IMR-90 (cell line): ENCODE data around the gene CXADR. TPM values are rescaled to one million over a fixed set of nuclear protein-coding genes. Genes with fewer than 3 reads are reported as not detected.

Experiments
- ATAC-seq: fragments of 200-7000 bp; cut with Tn5 transposase; 2 replicates; pipeline ENCODE4 v1.9.1; 2020; ENCODE audit warnings: low read depth, mild to moderate bottlenecking, moderate library complexity
- BruUV-seq: library from RNA; stranded (reverse); fragments of 400-500 nt; replicated peaks from 2 replicates; lab custom pipeline; 2021; lab: Mats Ljungman, UMichigan
- CTCF ChIA-PET: fragments of 300-600 bp; formaldehyde crosslinking; extraction: SDS; loops from one replicate; lab custom pipeline; 2021; ENCODE audit warnings: antibody characterized with exemption; lab: Yijun Ruan, JAX
- POLR2A ChIA-PET: fragments of 300-600 bp; sonication (Branson Sonifier 250); formaldehyde crosslinking; loops from one replicate; lab custom pipeline; 2022; ENCODE audit warnings: antibody characterized with exemption; ENCODE audit not compliant: unreplicated experiment; lab: Charles Lee
- DNase-seq: peaks from one replicate; pipeline ENCODE4 v3.0.0; 2013
- H2AFZ ChIP-seq: replicated peaks from 2 replicates; pipeline ENCODE3; 2013; ENCODE audit warnings: low read length, mild to moderate bottlenecking; ENCODE audit not compliant: poor library complexity
- H2AK5ac ChIP-seq: 2 replicates; pipeline ENCODE4 v1.6.1; 2013; ENCODE audit warnings: low read depth, low read length, inconsistent platforms
- H2AK9ac ChIP-seq: replicated peaks from 2 replicates; pipeline ENCODE3; 2013; ENCODE audit warnings: mild to moderate bottlenecking, low read depth, low read length, moderate library complexity; ENCODE audit not compliant: poor library complexity
- H2BK120ac ChIP-seq: 2 replicates; pipeline ENCODE4 v1.6.1; 2013; ENCODE audit warnings: low read depth, low read length, inconsistent platforms
- H2BK15ac ChIP-seq: 3 replicates; pipeline ENCODE4 v1.6.1; 2013; ENCODE audit warnings: low read depth, low read length, inconsistent platforms
- H2BK20ac ChIP-seq: 2 replicates; pipeline ENCODE4 v1.6.1; 2013; ENCODE audit warnings: low read depth, mild to moderate bottlenecking, inconsistent platforms, low read length, moderate library complexity
- H2BK5ac ChIP-seq: 2 replicates; pipeline ENCODE4 v1.6.1; 2013; ENCODE audit warnings: mild to moderate bottlenecking, low read depth, low read length, inconsistent platforms; ENCODE audit not compliant: poor library complexity, severe bottlenecking
- H3K14ac ChIP-seq: replicated peaks from 2 replicates; pipeline ENCODE4 v1.6.1; 2013; ENCODE audit warnings: low read depth, low read length, inconsistent platforms
- H3K18ac ChIP-seq: 2 replicates; pipeline ENCODE4 v1.6.1; 2013; ENCODE audit warnings: low read depth, low read length, control low read depth
- H3K23ac ChIP-seq: 2 replicates; pipeline ENCODE4 v1.6.1; 2013; ENCODE audit warnings: low read depth, low read length, inconsistent platforms
- H3K27ac ChIP-seq: 2 replicates; pipeline ENCODE4 v1.5.1; 2013; ENCODE audit warnings: mild to moderate bottlenecking, control low read depth, low read length; ENCODE audit not compliant: insufficient read depth
- H3K27me3 ChIP-seq: 2 replicates; pipeline ENCODE4 v1.6.1; 2013; ENCODE audit warnings: low read length; ENCODE audit not compliant: control insufficient read depth, insufficient read depth
- H3K36me3 ChIP-seq: 2 replicates; pipeline ENCODE4 v1.6.1; 2013; ENCODE audit warnings: low read length, mixed read lengths; ENCODE audit not compliant: control insufficient read depth, insufficient read depth
- H3K4ac ChIP-seq: 2 replicates; pipeline ENCODE4 v1.6.1; 2013; ENCODE audit warnings: low read depth, low read length, inconsistent platforms
- H3K4me1 ChIP-seq: 2 replicates; pipeline ENCODE4 v1.6.1; 2013; ENCODE audit warnings: low read length, mixed read lengths; ENCODE audit not compliant: control insufficient read depth, insufficient read depth
- H3K4me2 ChIP-seq: 2 replicates; pipeline ENCODE4 v1.6.1; 2013; ENCODE audit warnings: low read depth, mild to moderate bottlenecking, control low read depth, low read length, moderate library complexity
- H3K4me3 ChIP-seq: 2 replicates; pipeline ENCODE4 v1.5.1; 2013; ENCODE audit warnings: low read depth, mild to moderate bottlenecking, control low read depth, low read length, moderate library complexity; ENCODE audit not compliant: insufficient read depth
- H3K56ac ChIP-seq: 2 replicates; pipeline ENCODE4 v1.6.1; 2013; ENCODE audit warnings: low read length, inconsistent platforms; ENCODE audit not compliant: insufficient read depth; ENCODE audit errors: extremely low read depth
- H3K79me1 ChIP-seq, 2 experiments: 2 replicates each; pipeline ENCODE4 v1.6.1; 2013; ENCODE audit warnings: low read length in 2 of 2, inconsistent platforms in 1 of 2, low read depth in 1 of 2
- H3K9ac ChIP-seq: 2 replicates; pipeline ENCODE4 v1.6.1; 2013; ENCODE audit warnings: low read depth, low read length, control low read depth
- H3K9me1 ChIP-seq: 2 replicates; pipeline ENCODE4 v1.6.1; 2013; ENCODE audit warnings: low read length, inconsistent platforms; ENCODE audit not compliant: insufficient read depth
- H3K9me3 ChIP-seq: 2 replicates; pipeline ENCODE4 v1.6.1; 2013; ENCODE audit warnings: low read length; ENCODE audit not compliant: control insufficient read depth, insufficient read depth
- H4K20me1 ChIP-seq: 2 replicates; pipeline ENCODE4 v1.6.1; 2013; ENCODE audit warnings: low read length, inconsistent platforms; ENCODE audit not compliant: insufficient read depth
- H4K5ac ChIP-seq: 2 replicates; pipeline ENCODE4 v1.6.1; 2013; ENCODE audit warnings: mild to moderate bottlenecking, low read depth, low read length, control low read depth
- H4K8ac ChIP-seq, 2 experiments: 2 replicates each; pipeline ENCODE4 v1.6.1; 2013; ENCODE audit warnings: low read depth in 2 of 2, low read length in 2 of 2, control low read depth in 1 of 2, inconsistent platforms in 1 of 2
- H4K91ac ChIP-seq: 2 replicates; pipeline ENCODE4 v1.6.1; 2013; ENCODE audit warnings: low read depth, low read length, inconsistent platforms; ENCODE audit not compliant: insufficient read depth
- BHLHE40 ChIP-seq: fragments of 150-350 bp; IDR thresholded peaks from 2 replicates; pipeline ENCODE4 v1.6.1; 2016; ENCODE audit warnings: mild to moderate bottlenecking, low read depth, low read length
- CEBPB ChIP-seq: IDR thresholded peaks from 2 replicates; pipeline ENCODE4 v1.6.1; 2012; ENCODE audit warnings: low read depth, low read length, improper control_type of control experiment
- CHD1 ChIP-seq: IDR thresholded peaks from 2 replicates; pipeline ENCODE4 v1.6.1; 2012; ENCODE audit warnings: low read depth, low read length, improper control_type of control experiment
- FOS ChIP-seq: fragments of 150-350 bp; IDR thresholded peaks from 2 replicates; pipeline ENCODE4 v1.6.1; 2016; ENCODE audit warnings: low read depth, low read length
- MAFK ChIP-seq: IDR thresholded peaks from 2 replicates; pipeline ENCODE4 v1.6.1; 2012; ENCODE audit warnings: low read depth, low read length, improper control_type of control experiment
- MAZ ChIP-seq: IDR thresholded peaks from 2 replicates; pipeline ENCODE4 v1.6.1; 2012; ENCODE audit warnings: low read depth, mild to moderate bottlenecking, low read length, improper control_type of control experiment, moderate library complexity, borderline replicate concordance
- MXI1 ChIP-seq: IDR thresholded peaks from 2 replicates; pipeline ENCODE4 v1.6.1; 2012; ENCODE audit warnings: low read depth, mild to moderate bottlenecking, low read length, moderate library complexity, borderline replicate concordance
- NFE2L2 ChIP-seq: fragments of 150-350 bp; IDR thresholded peaks from 2 replicates; pipeline ENCODE4 v1.6.1; 2016; ENCODE audit warnings: low read depth, mild to moderate bottlenecking, low read length
- POLR2A ChIP-seq: IDR thresholded peaks from 2 replicates; pipeline ENCODE4 v1.6.1; 2012; ENCODE audit warnings: mild to moderate bottlenecking, low read depth, low read length
- RAD21 ChIP-seq: IDR thresholded peaks from 2 replicates; pipeline ENCODE4 v1.6.1; 2012; ENCODE audit warnings: low read length, improper control_type of control experiment
- RCOR1 ChIP-seq: IDR thresholded peaks from 2 replicates; pipeline ENCODE4 v1.6.1; 2012; ENCODE audit warnings: mild to moderate bottlenecking, low read length, improper control_type of control experiment; ENCODE audit not compliant: insufficient replicate concordance
- RFX5 ChIP-seq: IDR thresholded peaks from 2 replicates; pipeline ENCODE4 v1.8.0; 2012; ENCODE audit warnings: low read depth, mild to moderate bottlenecking, low read length, moderate library complexity
- SMC3 ChIP-seq: fragments of 150-350 bp; IDR thresholded peaks from 2 replicates; pipeline ENCODE4 v1.6.1; 2016; ENCODE audit warnings: low read depth, mild to moderate bottlenecking, antibody characterized with exemption, low read length, moderate library complexity
- USF2 ChIP-seq: fragments of 150-350 bp; IDR thresholded peaks from 2 replicates; pipeline ENCODE4 v1.6.1; 2017; ENCODE audit warnings: mild to moderate bottlenecking, antibody characterized with exemption, low read length, low read depth
- WGBS, 2 experiments: methylation state at CpG; one replicate each; pipeline versions ENCODE4 v1.1.5 to v1.1.7; 2013; ENCODE audit warnings: missing lambda C conversion rate in 2 of 2; ENCODE audit not compliant: insufficient read length in 1 of 2; ENCODE audit errors: extremely low coverage in 2 of 2; 5-methylcytosine and 5-hydroxymethylcytosine counted together
- dilution Hi-C: fragments of 300-500 bp; cut with HindIII; formaldehyde crosslinking; loops from one replicate; pipeline ENCODE4 v1.14.3; 2018; ENCODE audit warnings: low sequenced_read_pairs; ENCODE audit not compliant: unreplicated experiment
- in situ Hi-C: fragments of 300-500 bp; cut with MboI; formaldehyde crosslinking; loops from 3 replicates; pipeline ENCODE4 v1.14.3; 2019; ENCODE audit warnings: low sequenced_read_pairs, inconsistent platforms, mixed read lengths
- intact Hi-C: fragments of 100-400 bp; cut with micrococcal nuclease; formaldehyde crosslinking; loops from 2 replicates; pipeline ENCODE4 v1.10.0; 2022
- polyA plus RNA-seq, 3 experiments: library from polyadenylated mRNA; depleted of rRNA; stranded (reverse); fragments of >200 nt; gene quantifications; 2 replicates each; pipeline ENCODE4 v1.2.3, GENCODE V29; 2012; ENCODE audit warnings: low replicate concordance in 1 of 3
- total RNA-seq: library from RNA; depleted of rRNA; stranded (reverse); fragments of >200 nt; gene quantifications from 2 replicates; pipeline ENCODE4 v1.2.3, GENCODE V29; 2012
- TF ChIP-seq, protein P1 (sequence below): fragments of 150-350 bp; IDR thresholded peaks from 2 replicates; pipeline ENCODE4 v1.6.1; 2016; ENCODE audit warnings: low read depth, mild to moderate bottlenecking, low read length, moderate library complexity, borderline replicate concordance
- TF ChIP-seq, protein P2 (sequence below): conservative IDR thresholded peaks from 2 replicates; pipeline ENCODE4 v1.5.1; 2012; ENCODE audit warnings: mild to moderate bottlenecking, low read depth, low read length, improper control_type of control experiment

Gene CXADR
- total and polyA plus RNA-seq, 2 of the 4 experiments (the other 2 are of a cell fraction), result 0.21 to 1.1 TPM

DNA sequence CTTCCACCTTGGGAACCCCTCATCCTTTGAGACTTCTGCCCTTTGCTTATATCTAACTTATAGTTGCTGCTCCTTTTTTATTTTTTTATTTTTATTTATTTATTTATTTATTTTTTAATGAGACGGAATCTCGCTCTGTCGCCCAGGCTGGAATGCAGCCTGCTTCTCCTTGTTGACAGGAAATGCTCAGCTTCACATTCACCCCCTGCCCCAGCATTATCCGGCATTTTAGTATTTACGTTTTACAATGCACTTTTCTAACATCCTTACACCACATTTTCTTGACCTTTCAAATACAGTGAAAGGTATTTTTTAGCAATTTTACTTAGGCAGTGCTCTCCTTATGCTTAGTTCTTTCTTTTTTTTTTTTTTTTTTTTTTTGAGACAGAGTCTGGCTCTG is 14.9 kb downstream of the CXADR start:
- no peak overlapping the region for H3K23ac ChIP-seq
- H3K56ac ChIP-seq, result no peak overlapping the region
- no peak overlapping the region for H2BK120ac ChIP-seq
- H3K18ac ChIP-seq, result no peak overlapping the region
- H3K79me1 ChIP-seq, result no peaks in the 10 kb centered on the region
- H2BK20ac ChIP-seq, result no peak overlapping the region
- H4K91ac ChIP-seq, result no peak overlapping the region
- no peak overlapping the region for H3K4me3 ChIP-seq
- H2AFZ ChIP-seq, result no peak overlapping the region
- H3K27me3 ChIP-seq, result no peaks in the 10 kb centered on the region; the same call in 1 of the 2 replicates
- H3K9me3 ChIP-seq, result no peaks in the 10 kb centered on the region
- H3K9ac ChIP-seq, result no peak overlapping the region
- no peak overlapping the region for H4K5ac ChIP-seq
- H2BK15ac ChIP-seq, result no peak overlapping the region
- no peak overlapping the region for H3K4ac ChIP-seq
- H3K4me2 ChIP-seq, result no peak overlapping the region
- CTCF ChIA-PET, result no interaction called here
- ATAC-seq (no peak), DNase-seq (no peak)
- H2BK5ac ChIP-seq, result no peak overlapping the region
- no TSS peak for BruUV-seq
- in situ Hi-C loops (no loop called here), intact Hi-C loops (no loop called here), dilution Hi-C loops (no loop called here)
- no peak overlapping the region for H4K8ac ChIP-seq
- H3K36me3 ChIP-seq, result no peaks in the 10 kb centered on the region
- no peak overlapping the region for H3K27ac ChIP-seq
- no peak for TF ChIP-seq RFX5
- no peak for TF ChIP-seq MXI1
- TF ChIP-seq, protein P1, sequence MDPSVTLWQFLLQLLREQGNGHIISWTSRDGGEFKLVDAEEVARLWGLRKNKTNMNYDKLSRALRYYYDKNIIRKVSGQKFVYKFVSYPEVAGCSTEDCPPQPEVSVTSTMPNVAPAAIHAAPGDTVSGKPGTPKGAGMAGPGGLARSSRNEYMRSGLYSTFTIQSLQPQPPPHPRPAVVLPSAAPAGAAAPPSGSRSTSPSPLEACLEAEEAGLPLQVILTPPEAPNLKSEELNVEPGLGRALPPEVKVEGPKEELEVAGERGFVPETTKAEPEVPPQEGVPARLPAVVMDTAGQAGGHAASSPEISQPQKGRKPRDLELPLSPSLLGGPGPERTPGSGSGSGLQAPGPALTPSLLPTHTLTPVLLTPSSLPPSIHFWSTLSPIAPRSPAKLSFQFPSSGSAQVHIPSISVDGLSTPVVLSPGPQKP, result no peak
- TF ChIP-seq NFE2L2, result no peak
- no peak for TF ChIP-seq CEBPB
- TF ChIP-seq MAZ, result no peak
- TF ChIP-seq FOS, result no peak
- no peak for TF ChIP-seq USF2
- no peak for TF ChIP-seq RCOR1
- TF ChIP-seq CHD1, result no peak
- TF ChIP-seq MAFK, result no peak
- TF ChIP-seq, protein P2, sequence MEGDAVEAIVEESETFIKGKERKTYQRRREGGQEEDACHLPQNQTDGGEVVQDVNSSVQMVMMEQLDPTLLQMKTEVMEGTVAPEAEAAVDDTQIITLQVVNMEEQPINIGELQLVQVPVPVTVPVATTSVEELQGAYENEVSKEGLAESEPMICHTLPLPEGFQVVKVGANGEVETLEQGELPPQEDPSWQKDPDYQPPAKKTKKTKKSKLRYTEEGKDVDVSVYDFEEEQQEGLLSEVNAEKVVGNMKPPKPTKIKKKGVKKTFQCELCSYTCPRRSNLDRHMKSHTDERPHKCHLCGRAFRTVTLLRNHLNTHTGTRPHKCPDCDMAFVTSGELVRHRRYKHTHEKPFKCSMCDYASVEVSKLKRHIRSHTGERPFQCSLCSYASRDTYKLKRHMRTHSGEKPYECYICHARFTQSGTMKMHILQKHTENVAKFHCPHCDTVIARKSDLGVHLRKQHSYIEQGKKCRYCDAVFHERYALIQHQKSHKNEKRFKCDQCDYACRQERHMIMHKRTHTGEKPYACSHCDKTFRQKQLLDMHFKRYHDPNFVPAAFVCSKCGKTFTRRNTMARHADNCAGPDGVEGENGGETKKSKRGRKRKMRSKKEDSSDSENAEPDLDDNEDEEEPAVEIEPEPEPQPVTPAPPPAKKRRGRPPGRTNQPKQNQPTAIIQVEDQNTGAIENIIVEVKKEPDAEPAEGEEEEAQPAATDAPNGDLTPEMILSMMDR, result no peak
- no peak for TF ChIP-seq RAD21
- TF ChIP-seq BHLHE40, result no peak
- TF ChIP-seq SMC3, result no peak
- TF ChIP-seq POLR2A, result no peak
- H3K14ac ChIP-seq, result no peak overlapping the region
- no CpG with 5 or more reads among the region's 5 CpGs for WGBS, 2 experiments
- no peaks in the 10 kb centered on the region for H3K9me1 ChIP-seq
- no peak overlapping the region for H2AK5ac ChIP-seq
- POLR2A ChIA-PET, result interaction anchor here (0.6 kb wide), 1 partner anchor 24 kb away, joined by 14 read pairs; no protein-coding TSS in a partner anchor
- H4K20me1 ChIP-seq, result no peaks in the 10 kb centered on the region
- no peak overlapping the region for H2AK9ac ChIP-seq
- H3K4me1 ChIP-seq, result no peaks in the 10 kb centered on the region
